OCI-LY1 (cell line): ENCODE results near the gene SLC25A25.

ENCODE experiments used
- H2AFZ ChIP-seq: fragments of 200-600 bp; sonication (generic), shearing (Covaris generic); 2 replicates; pipeline ENCODE4 v1.6.0; 2014; ENCODE audit warnings: antibody characterized with exemption, mild to moderate bottlenecking, low read length
- H3F3A ChIP-seq: fragments of 200-600 bp; sonication (generic), shearing (Covaris generic); 2 replicates; pipeline ENCODE4 v1.6.0; 2014; ENCODE audit warnings: mild to moderate bottlenecking, antibody characterized with exemption, low read length, moderate library complexity; ENCODE audit not compliant: insufficient read depth
- H3K27ac ChIP-seq: fragments of 200-600 bp; sonication (generic); 2 replicates; pipeline ENCODE4 v1.5.1; 2014; ENCODE audit warnings: low read length, mixed run types, mild to moderate bottlenecking, low read depth; ENCODE audit not compliant: poor library complexity, severe bottlenecking
- H3K27me3 ChIP-seq: fragments of 200-600 bp; sonication (generic); 2 replicates; pipeline ENCODE4 v1.6.0; 2014; ENCODE audit warnings: antibody characterized with exemption, mild to moderate bottlenecking, low read length, moderate library complexity; ENCODE audit not compliant: insufficient read depth
- H3K36me3 ChIP-seq: fragments of 200-600 bp; sonication (generic); 2 replicates; pipeline ENCODE4 v1.6.1; 2014; ENCODE audit warnings: mild to moderate bottlenecking, antibody characterized with exemption, low read length, moderate library complexity, mixed read lengths; ENCODE audit not compliant: insufficient read depth
- H3K4me1 ChIP-seq: fragments of 200-600 bp; sonication (generic); 2 replicates; pipeline ENCODE4 v1.5.1; 2014; ENCODE audit warnings: mild to moderate bottlenecking, low read length, moderate library complexity; ENCODE audit not compliant: insufficient read depth, severe bottlenecking
- H3K4me2 ChIP-seq: fragments of 200-600 bp; sonication (generic), shearing (Covaris generic); 2 replicates; pipeline ENCODE4 v1.6.1; 2014; ENCODE audit warnings: low read length
- H3K4me3 ChIP-seq: fragments of 200-600 bp; sonication (generic); 2 replicates; pipeline ENCODE4 v1.5.1; 2014; ENCODE audit warnings: low read length, low read depth, mild to moderate bottlenecking, mixed read lengths; ENCODE audit not compliant: poor library complexity, severe bottlenecking
- H3K79me2 ChIP-seq: fragments of 200-600 bp; shearing (Covaris generic); 2 replicates; pipeline ENCODE4 v1.6.1; 2016; ENCODE audit warnings: mixed run types, low read length, mixed read lengths; ENCODE audit not compliant: insufficient read depth
- H3K9ac ChIP-seq: fragments of 200-600 bp; sonication (generic), shearing (Covaris generic); 2 replicates; pipeline ENCODE4 v1.6.1; 2014; ENCODE audit warnings: mild to moderate bottlenecking, low read length, mixed read lengths
- H3K9me2 ChIP-seq: fragments of 200-600 bp; sonication (generic), shearing (Covaris generic); 2 replicates; pipeline ENCODE4 v1.6.1; 2014; ENCODE audit warnings: low read depth, mild to moderate bottlenecking, low read length, mixed read lengths
- H3K9me3 ChIP-seq: fragments of 200-600 bp; shearing (Covaris generic); 2 replicates; pipeline ENCODE4 v1.6.1; 2014; ENCODE audit warnings: low read length, mixed read lengths
- H4K20me1 ChIP-seq: fragments of 200-600 bp; sonication (generic), shearing (Covaris generic); 2 replicates; pipeline ENCODE4 v1.6.0; 2016; ENCODE audit warnings: mild to moderate bottlenecking, low read length; ENCODE audit not compliant: insufficient read depth
- CTCF ChIP-seq: fragments of 200-600 bp; sonication (generic), shearing (Covaris generic); IDR thresholded peaks from 2 replicates; pipeline ENCODE4 v1.5.1; 2017; ENCODE audit warnings: mild to moderate bottlenecking, antibody characterized with exemption, low read length, moderate library complexity, mixed read lengths
- EZH2 ChIP-seq: fragments of 200-600 bp; sonication (generic), shearing (Covaris generic); IDR thresholded peaks from 2 replicates; pipeline ENCODE4 v1.8.0; 2017; ENCODE audit warnings: borderline replicate concordance, mixed run types, mild to moderate bottlenecking, antibody characterized with exemption, low read length, moderate library complexity, mixed read lengths

The SLC25A25 gene

DNA sequence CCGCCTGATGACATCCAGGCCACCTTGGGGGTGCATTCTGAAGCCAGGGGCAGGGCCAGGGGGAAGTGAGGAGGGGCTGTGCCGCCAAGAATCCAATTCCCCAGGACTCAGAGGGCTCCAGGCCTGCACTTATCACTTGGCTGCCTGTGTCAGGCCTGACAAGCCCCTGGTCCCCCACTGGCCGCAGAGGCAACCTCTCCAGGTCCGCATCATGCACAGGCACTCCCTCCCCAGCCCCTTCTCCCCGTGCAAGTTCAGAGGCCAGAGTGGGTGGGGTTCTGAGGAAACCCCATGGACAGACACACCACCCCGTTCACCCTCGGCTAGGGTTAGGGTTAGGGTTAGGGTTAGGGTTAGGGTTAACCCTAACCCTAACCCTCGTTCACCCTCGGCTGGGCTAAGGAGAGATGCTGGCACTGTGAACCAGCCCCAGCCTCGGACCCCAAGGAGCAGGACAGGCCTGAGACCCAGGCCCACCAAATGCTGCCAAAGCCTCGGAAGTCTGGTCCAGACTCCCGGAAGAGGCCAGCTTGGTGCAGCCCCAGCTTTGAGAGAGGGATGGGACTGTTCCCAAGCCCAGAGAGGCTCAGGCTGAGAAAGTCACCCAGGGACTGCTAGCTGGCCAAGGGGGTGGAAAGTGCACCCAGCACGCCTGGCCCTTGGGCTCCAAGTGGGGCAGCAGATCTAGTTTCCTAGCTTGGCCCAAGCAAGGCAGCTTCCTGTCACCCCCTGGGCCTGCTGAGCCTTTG is 86.1 kb downstream of the SLC25A25 start:
- H3F3A ChIP-seq, result no peaks in the 10 kb centered on the region
- H3K9me2 ChIP-seq, result no peaks in the 10 kb centered on the region
- no peak overlapping the region for H3K4me3 ChIP-seq
- no peaks in the 10 kb centered on the region for H4K20me1 ChIP-seq
- H3K9me3 ChIP-seq, result no peaks in the 10 kb centered on the region
- no peaks in the 10 kb centered on the region for H3K4me1 ChIP-seq
- H3K27me3 ChIP-seq, result peaks cover 8% of the 10 kb centered on the region; the same call in 1 of the 2 replicates
- no peak overlapping the region for H3K4me2 ChIP-seq
- no peak overlapping the region for H2AFZ ChIP-seq
- H3K36me3 ChIP-seq, result no peaks in the 10 kb centered on the region; the same call in 1 of the 2 replicates
- H3K79me2 ChIP-seq, result no peaks in the 10 kb centered on the region
- no peak overlapping the region for H3K27ac ChIP-seq
- H3K9ac ChIP-seq, result no peak overlapping the region
- TF ChIP-seq CTCF (no peak), EZH2 (no peak)

DNA sequence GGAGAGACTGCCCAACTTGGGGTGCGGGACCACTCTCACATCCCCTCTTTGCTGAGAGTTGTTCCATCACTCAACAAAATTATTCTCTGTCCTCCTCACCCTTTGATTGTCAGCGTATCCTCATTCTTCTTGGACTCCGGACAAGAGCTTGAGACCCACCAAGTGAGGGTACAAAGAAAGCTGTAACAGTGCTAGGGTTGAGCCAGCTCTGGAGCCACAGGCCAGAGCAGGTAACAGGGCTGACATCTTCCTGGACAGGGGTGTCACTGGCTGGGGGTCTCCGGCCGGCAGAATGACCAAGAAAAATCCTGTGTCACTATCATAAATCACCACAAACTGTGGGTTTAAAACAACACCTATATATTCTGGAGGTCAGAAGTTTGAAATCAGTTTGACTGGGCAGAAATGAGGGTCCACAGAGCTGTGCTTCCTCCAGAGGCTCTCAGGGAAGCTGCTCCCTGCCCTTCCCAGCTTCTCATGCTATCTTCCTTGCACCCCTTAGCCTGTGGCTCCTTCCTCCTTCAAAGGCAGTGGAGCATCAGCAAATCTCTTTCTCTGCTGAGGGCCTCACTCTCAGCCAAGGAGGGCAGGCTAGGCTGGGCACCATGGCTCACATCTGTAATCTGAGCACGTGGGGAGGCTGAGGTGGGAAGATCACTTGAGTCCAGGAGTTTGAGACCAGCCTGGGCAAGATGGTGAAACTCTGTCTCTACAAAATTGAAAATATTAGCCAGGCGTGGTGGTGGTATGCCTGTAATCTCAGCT is 87.9 kb downstream of the SLC25A25 start:
- Histone ChIP-seq H3K9me3 (no peaks in the 10 kb centered on the region), H3K4me1 (peaks cover 9% of the 10 kb centered on the region), H2AFZ (no peak overlapping the region), H4K20me1 (no peaks in the 10 kb centered on the region), H3F3A (no peaks in the 10 kb centered on the region), H3K9ac (no peak overlapping the region), H3K4me2 (no peak overlapping the region), H3K36me3 (no peaks in the 10 kb centered on the region; the same call in 1 of the 2 replicates), H3K27me3 (peaks cover 8% of the 10 kb centered on the region; the same call in 1 of the 2 replicates), H3K27ac (no peak overlapping the region), H3K9me2 (no peaks in the 10 kb centered on the region), H3K4me3 (no peak overlapping the region), H3K79me2 (no peaks in the 10 kb centered on the region)
- TF ChIP-seq EZH2 (no peak), CTCF (no peak)
